HepG2 (cell line): ENCODE data around the gene MACROH2A1. TPM values are rescaled to one million over a fixed set of nuclear protein-coding genes. Genes with fewer than 3 reads are reported as not detected.

Experiments used
- ATAC-seq: fragments of 200-7000 bp; cut with Tn5 transposase; 3 replicates; pipeline ENCODE4 v1.9.1; 2020; ENCODE audit warnings: mild to moderate bottlenecking, moderate library complexity
- BruUV-seq: library from RNA; stranded (reverse); fragments of 400-500 nt; replicated peaks from 2 replicates; lab custom pipeline; 2021; lab: Mats Ljungman, UMichigan
- CTCF ChIA-PET: fragments of 300-600 bp; formaldehyde crosslinking; extraction: SDS; loops from one replicate; lab custom pipeline; 2021; ENCODE audit warnings: low total read pairs, inconsistent platforms, low intra/inter-chr PET ratio; lab: Yijun Ruan, JAX
- POLR2A ChIA-PET: fragments of 350-600 bp; sonication (Branson Sonifier 250); formaldehyde crosslinking; loops from one replicate; lab custom pipeline; 2020; ENCODE audit warnings: antibody characterized with exemption, inconsistent platforms; lab: Yijun Ruan, JAX
- DNase-seq: peaks from one replicate; pipeline ENCODE4 v3.0.0-alpha.2; 2015; ENCODE audit warnings: low spot score
- FAIRE-seq: peaks from 3 replicates; lab custom pipeline; 2011; peaks lifted over from hg19 to GRCh38; lab: Jason Lieb, UNC
- H2AFZ ChIP-seq: one replicate; pipeline ENCODE4 v1.6.1; 2011; ENCODE audit warnings: low read length, inconsistent platforms
- H3K27ac ChIP-seq: fragments of 300-600 bp; 3 replicates; pipeline ENCODE4 v1.8.0; 2011; ENCODE audit warnings: mixed run types, mild to moderate bottlenecking, mixed read lengths, low read length, inconsistent platforms; ENCODE audit not compliant: insufficient read depth; ENCODE audit errors: extremely low read length
- H3K27me3 ChIP-seq, 2 experiments: fragments of 200-600 bp in 1 of 2; 2 replicates in 1 of 2; 3 replicates in 1 of 2; pipeline versions ENCODE4 v1.6.0 to v1.8.0; 2011; ENCODE audit warnings: low read length in 2 of 2, mild to moderate bottlenecking in 2 of 2, moderate library complexity in 2 of 2, inconsistent platforms in 1 of 2; ENCODE audit not compliant: insufficient read depth in 2 of 2, control insufficient read depth in 1 of 2
- H3K36me3 ChIP-seq, 2 experiments: fragments of 200-600 bp in 1 of 2; replicated peaks in 1 of 2; 2 replicates in 1 of 2; 3 replicates in 1 of 2; pipeline versions ENCODE4 v1.5.1 to v1.8.0; 2011; ENCODE audit warnings: low read length in 2 of 2, inconsistent platforms in 1 of 2; ENCODE audit not compliant: insufficient read depth in 2 of 2, control insufficient read depth in 1 of 2
- H3K4me1 ChIP-seq: 2 replicates; pipeline ENCODE4 v1.5.1; 2012; ENCODE audit warnings: low read length, inconsistent platforms; ENCODE audit not compliant: insufficient read depth
- H3K4me2 ChIP-seq: 2 replicates; pipeline ENCODE4 v1.6.0; 2011; ENCODE audit warnings: low read depth, low read length, inconsistent platforms
- H3K4me3 ChIP-seq, 3 experiments: fragments of 200-600 bp in 1 of 3; sonication (generic), shearing (Covaris generic) in 1 of 3; replicated peaks in 1 of 3; 2 replicates each; pipeline ENCODE4 v1.5.1; 2011 to 2016; ENCODE audit warnings: low read length in 3 of 3, inconsistent platforms in 2 of 3, low read depth in 2 of 3, mild to moderate bottlenecking in 2 of 3, control low read depth in 1 of 3, mixed read lengths in 1 of 3; ENCODE audit not compliant: insufficient read depth in 1 of 3
- H3K79me2 ChIP-seq: one replicate; pipeline ENCODE4 v1.6.1; 2011; ENCODE audit warnings: low read length, inconsistent platforms; ENCODE audit not compliant: insufficient read depth
- H3K9ac ChIP-seq: 2 replicates; pipeline ENCODE4 v1.6.0; 2011; ENCODE audit warnings: mild to moderate bottlenecking, low read depth, low read length, inconsistent platforms; ENCODE audit not compliant: insufficient read depth
- H3K9me3 ChIP-seq: 2 replicates; pipeline ENCODE4 v1.5.1; 2012; ENCODE audit warnings: mild to moderate bottlenecking, low read length
- H4K20me1 ChIP-seq: 2 replicates; pipeline ENCODE4 v1.6.0; 2011; ENCODE audit warnings: inconsistent platforms, mild to moderate bottlenecking, low read length, moderate library complexity; ENCODE audit not compliant: insufficient read depth
- ERF ChIP-seq: IDR thresholded peaks from 2 replicates; pipeline ENCODE4 v1.6.1; 2018; ENCODE audit warnings: missing biosample characterization, missing genetic modification reagents
- FOXP4 ChIP-seq: sonication (generic); formaldehyde crosslinking; IDR thresholded peaks from 2 replicates; pipeline ENCODE4 v1.4.0; 2020; ENCODE audit warnings: missing genetic modification reagents
- ONECUT2 ChIP-seq: sonication (generic); formaldehyde crosslinking; IDR thresholded peaks from 2 replicates; pipeline ENCODE4 v1.4.0; 2020; ENCODE audit warnings: missing genetic modification reagents
- PRDM4 ChIP-seq: sonication (generic); formaldehyde crosslinking; IDR thresholded peaks from 2 replicates; pipeline ENCODE4 v1.9.0; 2021; ENCODE audit warnings: missing genetic modification reagents, borderline replicate concordance
- STAG1 ChIP-seq: sonication (generic); formaldehyde crosslinking; IDR thresholded peaks from 2 replicates; pipeline ENCODE4 v1.4.0; 2020; ENCODE audit warnings: missing genetic modification reagents
- TCF7 ChIP-seq: sonication (generic); IDR thresholded peaks from 2 replicates; pipeline ENCODE4 v1.6.1; 2016; ENCODE audit warnings: antibody characterized with exemption, low read depth
- ZMAT5 ChIP-seq: sonication (generic); formaldehyde crosslinking; IDR thresholded peaks from 2 replicates; pipeline ENCODE4 v1.5.0; 2020; ENCODE audit warnings: mild to moderate bottlenecking, low read depth, missing genetic modification reagents, borderline replicate concordance
- ZNF550 ChIP-seq: sonication (generic); formaldehyde crosslinking; IDR thresholded peaks from 2 replicates; pipeline ENCODE4 v1.4.0; 2020; ENCODE audit warnings: mild to moderate bottlenecking, missing genetic modification reagents, borderline replicate concordance
- ZNF572 ChIP-seq: sonication (generic); formaldehyde crosslinking; IDR thresholded peaks from 2 replicates; pipeline ENCODE4 v1.5.1; 2020; ENCODE audit warnings: mild to moderate bottlenecking, missing genetic modification reagents
- ZNF639 ChIP-seq: conservative IDR thresholded peaks from 2 replicates; pipeline ENCODE4 v1.6.1; 2018; ENCODE audit warnings: missing genetic modification reagents
- WGBS: methylation state at CpG from one replicate; pipeline ENCODE4 v1.1.6; 2017; ENCODE audit warnings: low lambda C conversion rate; 5-methylcytosine and 5-hydroxymethylcytosine counted together
- in situ Hi-C: cut with HindIII; loops from 2 replicates; pipeline ENCODE4 v1.10.0; 2017; ENCODE audit warnings: low pct_unique_long_range_greater_than_20kb; ENCODE audit not compliant: extremely low pct_ligation_motif_present
- intact Hi-C: fragments of 100-400 bp; cut with micrococcal nuclease; formaldehyde crosslinking; loops from one replicate; pipeline ENCODE4 v1.10.0; 2022; ENCODE audit not compliant: unreplicated experiment
- polyA plus RNA-seq, 8 experiments: library from polyadenylated mRNA; depleted of rRNA in 3 of 8; stranded (reverse) in 7 of 8; unstranded in 1 of 8; fragments of >200 nt; fragmentation: Illumina TruSeq in 4 of 8; extraction: Trizol in 4 of 8; gene quantifications; 2 replicates each; pipeline versions ENCODE4 v1.2.1 to v1.2.3, GENCODE V29; 2011 to 2016; ENCODE audit warnings: low read depth in 4 of 8, missing spikeins in 1 of 8, mixed read lengths in 1 of 8; ENCODE audit not compliant: insufficient read depth in 1 of 8
- total RNA-seq, 5 experiments: library from RNA; depleted of rRNA; stranded (reverse); fragments of >200 nt; fragmentation: Illumina TruSeq; extraction: Trizol; gene quantifications; 2 replicates each; pipeline ENCODE4 v1.2.3, GENCODE V29; 2016; ENCODE audit warnings: low read depth in 1 of 5

Gene MACROH2A1
- total and polyA plus RNA-seq, 2 of the 13 experiments (the other 11 are each of a cell fraction or from before 2014, with no cell fraction given): 69.1 to 158 TPM

GRCh38 chr5:135377751-135378680 is 21.0 kb downstream of the MACROH2A1 start:
- in situ Hi-C loops: no loop called here
- Histone ChIP-seq H3K27ac (no peak overlapping the region), H3K4me1 (no peaks in the 10 kb centered on the region), H3K79me2 (no peaks in the 10 kb centered on the region), H3K4me3 (no peak overlapping the region), H4K20me1 (no peaks in the 10 kb centered on the region; the same call in 1 of the 2 replicates), H3K9ac (no peak overlapping the region), H3K27me3 (no peaks in the 10 kb centered on the region), H3K36me3 (peaks cover 31 to 95% of the 10 kb centered on the region in 2 experiments), H3K4me2 (no peak overlapping the region), H3K9me3 (no peaks in the 10 kb centered on the region), H2AFZ (no peak overlapping the region)
- 96% methylated on average over 15 of the region's 17 CpGs for WGBS
- intact Hi-C loops: no loop called here
- no peak for TF ChIP-seq ERF
- TF ChIP-seq FOXP4 (CRISPR knock-in tag): no peak
- TF ChIP-seq STAG1 (CRISPR knock-in tag): no peak
- no peak for TF ChIP-seq ZMAT5
- TF ChIP-seq TCF7: no peak
- no peak for TF ChIP-seq ZNF572 (CRISPR knock-in tag)
- no peak for TF ChIP-seq ONECUT2
- TF ChIP-seq ZNF639 (CRISPR knock-in tag): no peak
- no peak for TF ChIP-seq ZNF550 (CRISPR knock-in tag)
- no peak for TF ChIP-seq PRDM4
- FAIRE-seq (no peak), ATAC-seq (peak; percentile 38), DNase-seq (no peak)
- BruUV-seq: no TSS peak
- CTCF ChIA-PET: no interaction called here
- POLR2A ChIA-PET: no interaction called here
